ENCODE measurements around the gene PCDHGA1.
"Not testable (repeated sequence)": the region's sequence is repeated elsewhere in the genome, so short reads cannot be mapped to it uniquely, and the experiment has no call there.

The PCDHGA1 gene

GRCh38 chr5:141330299-141331080 is at the start of gene PCDHGA1:
TSS of gene PCDHGA1 (plus strand) at chr5:141330514.
- DNase-seq (ENCODE audit: low spot score) = no peak

- DNase-seq (ENCODE audit: low spot score) = no peak
Observed at GRCh38 chr5:141298376-141298775, 31.9 kb upstream of the PCDHGA1 start.

- DNase-seq (ENCODE audit: low spot score) = no peak
Observed at GRCh38 chr5:141303756-141304155, 26.6 kb upstream of the PCDHGA1 start, which contains the start of gene SLC25A2. TSS of gene SLC25A2 (minus strand) at chr5:141304049. CDS start at chr5:141303865, 184 bp downstream.

DNA sequence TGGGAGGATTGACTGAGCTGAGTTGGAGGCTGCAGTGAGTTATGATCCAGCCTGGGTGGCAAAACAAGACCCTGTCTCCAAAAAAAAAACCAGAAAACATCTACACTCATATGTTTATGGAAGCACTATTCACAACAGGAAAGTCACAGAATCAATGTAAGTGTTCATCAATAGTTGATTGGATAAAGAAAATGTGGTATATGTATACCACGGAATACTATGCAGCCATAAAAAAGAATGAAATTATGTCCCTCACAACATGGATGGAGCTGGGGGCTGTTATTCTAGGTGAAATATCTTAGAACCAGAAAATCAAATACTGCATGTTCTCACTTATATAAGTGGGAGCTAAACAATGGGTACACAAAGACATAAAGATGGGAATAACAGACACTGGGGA is 23.7 kb upstream of the PCDHGA1 start:
- DNase-seq (ENCODE audit: low spot score) = no peak

GRCh38 chr5:141313711-141314110 is 16.6 kb upstream of the PCDHGA1 start:
- DNase-seq (ENCODE audit: low spot score) = no peak

GRCh38 chr5:141316963-141317362 is 13.4 kb upstream of the PCDHGA1 start:
- not testable (repeated sequence) for DNase-seq (ENCODE audit: low spot score)

DNA sequence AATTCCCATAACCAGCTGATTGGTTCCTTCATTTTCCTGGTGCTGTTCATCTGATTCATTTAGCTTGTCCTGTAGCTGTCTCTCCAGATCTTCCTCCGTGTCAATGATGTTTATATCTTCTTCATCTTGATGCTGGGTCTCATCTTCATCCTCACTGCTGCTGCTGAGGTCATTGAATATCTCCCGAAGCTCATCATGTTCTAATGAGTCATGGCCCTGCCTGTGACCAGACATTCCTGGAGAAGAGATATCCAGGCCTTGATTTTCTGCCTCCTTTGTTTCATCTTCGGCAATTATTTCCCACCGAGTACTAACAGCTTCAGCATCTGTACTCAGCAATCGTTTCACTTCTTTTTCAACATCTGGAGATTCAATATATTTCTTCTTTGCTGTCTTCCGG is 11.1 kb upstream of the PCDHGA1 start:
- DNase-seq (ENCODE audit: low spot score) = no peak

DNA sequence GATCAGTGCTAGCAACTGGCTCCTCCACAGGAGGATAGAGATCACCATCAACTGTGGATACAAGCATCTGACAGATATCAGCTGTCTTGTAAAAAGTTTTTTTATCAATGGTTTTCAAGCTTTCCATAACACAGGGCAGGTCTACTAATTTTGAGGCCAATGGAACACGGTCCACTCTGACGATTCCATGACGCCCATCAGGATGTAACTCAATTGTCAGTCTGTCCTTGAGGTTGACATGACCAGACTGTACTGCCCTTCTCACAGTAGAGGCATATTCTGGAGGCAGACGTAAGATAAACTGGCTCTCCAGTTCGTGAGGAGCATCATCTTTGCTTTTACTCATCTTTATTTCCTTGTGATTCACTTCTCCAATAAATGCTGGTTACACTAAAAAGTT is 10.6 kb upstream of the PCDHGA1 start:
- DNase-seq (ENCODE audit: low spot score) = no peak

DNA sequence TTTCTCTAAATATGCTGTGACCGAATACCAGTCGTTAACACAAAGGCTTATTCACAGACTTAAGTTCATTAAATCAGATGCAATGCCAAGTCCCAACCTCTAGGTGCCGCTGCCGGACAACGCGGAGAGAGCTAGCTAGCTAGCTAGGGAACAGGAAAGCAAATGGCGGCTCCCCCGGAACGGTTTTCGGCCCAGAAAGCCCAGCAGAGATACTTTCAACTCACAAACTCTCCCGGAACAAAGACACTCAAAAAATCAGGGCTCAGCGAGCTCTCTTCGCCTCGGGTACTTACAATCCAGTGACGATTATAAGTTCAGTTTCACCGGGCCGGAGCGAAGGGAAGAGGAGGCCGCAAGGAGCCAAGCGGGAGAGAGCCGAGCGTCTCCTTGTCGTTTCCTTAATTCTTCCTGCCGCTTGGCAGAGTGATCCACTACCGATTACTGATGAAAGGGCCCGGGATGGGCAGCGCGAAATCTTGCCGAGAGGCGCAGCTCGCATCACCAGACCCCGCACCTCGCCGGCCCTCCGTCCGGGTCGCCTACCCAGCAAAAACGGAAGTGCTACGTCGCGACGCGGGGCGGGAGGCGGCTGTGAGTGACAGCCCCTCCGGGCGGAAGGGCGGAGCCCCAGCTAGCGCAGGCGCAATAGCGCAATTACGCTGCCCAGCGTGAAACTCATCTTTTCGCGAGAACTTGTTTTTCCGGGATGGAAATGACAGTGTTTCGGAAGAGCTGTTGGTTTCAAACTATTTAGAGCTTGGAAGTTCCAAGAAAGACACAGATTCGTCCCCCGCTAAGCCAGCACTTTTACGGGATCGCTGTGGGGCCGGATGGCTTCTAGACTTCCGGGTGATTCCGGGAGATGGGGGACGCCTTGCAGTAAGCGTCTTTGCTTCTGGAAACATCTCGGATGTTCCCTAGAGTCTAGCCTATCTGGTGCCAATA is 9.8 kb upstream of the PCDHGA1 start, which contains the start of gene TAF7:
Gene TAF7 (minus strand): TSS at position 560 of the 945 bp plus-strand sequence. CDS start 740 bp downstream, outside the sequence.
- DNase-seq (ENCODE audit: low spot score) = peak; percentile 92

GRCh38 chr5:141322261-141322660 is 8.1 kb upstream of the PCDHGA1 start:
- no peak for DNase-seq (ENCODE audit: low spot score)

- peak; percentile 50 for DNase-seq (ENCODE audit: low spot score)
Observed at GRCh38 chr5:141326088-141326854, 4.0 kb upstream of the PCDHGA1 start.

DNA sequence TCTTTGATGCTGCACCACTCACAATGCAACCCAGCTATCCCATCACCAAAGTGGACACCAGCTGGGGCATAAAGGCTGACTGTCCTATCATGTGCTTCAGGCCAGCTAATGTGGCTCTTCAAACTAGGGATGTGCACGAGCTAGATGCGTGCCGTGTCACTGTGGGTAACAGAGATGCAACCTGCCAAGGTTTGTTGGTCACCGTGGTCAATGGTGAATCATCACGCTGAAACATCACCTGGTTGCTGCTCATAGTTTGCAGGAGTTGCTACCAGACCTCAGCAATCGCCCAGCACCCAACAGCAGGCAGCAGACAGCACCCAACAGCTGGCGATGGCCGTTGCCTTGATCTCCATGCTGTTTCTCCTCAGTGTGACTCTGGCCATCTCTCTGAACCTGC is 2.1 kb upstream of the PCDHGA1 start:
- DNase-seq (ENCODE audit: low spot score) = no peak

DNA sequence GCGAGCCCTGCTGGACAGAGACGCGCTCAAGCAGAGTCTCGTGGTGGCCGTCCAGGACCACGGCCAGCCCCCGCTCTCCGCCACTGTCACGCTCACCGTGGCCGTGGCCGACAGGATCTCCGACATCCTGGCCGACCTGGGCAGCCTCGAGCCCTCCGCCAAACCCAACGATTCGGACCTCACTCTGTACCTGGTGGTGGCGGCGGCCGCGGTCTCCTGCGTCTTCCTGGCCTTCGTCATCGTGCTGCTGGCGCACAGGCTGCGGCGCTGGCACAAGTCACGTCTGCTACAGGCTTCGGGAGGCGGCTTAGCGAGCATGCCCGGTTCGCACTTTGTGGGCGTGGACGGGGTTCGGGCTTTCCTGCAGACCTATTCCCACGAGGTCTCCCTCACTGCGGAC is 2.3 kb downstream of the PCDHGA1 start:
- DNase-seq (ENCODE audit: low spot score) = not testable (repeated sequence)

GRCh38 chr5:141338538-141339306 is 8.4 kb downstream of the PCDHGA1 start, which contains the start of gene PCDHGA2:
TSS of gene PCDHGA2 (plus strand) at chr5:141338760.
- DNase-seq (ENCODE audit: low spot score) = no peak

DNA sequence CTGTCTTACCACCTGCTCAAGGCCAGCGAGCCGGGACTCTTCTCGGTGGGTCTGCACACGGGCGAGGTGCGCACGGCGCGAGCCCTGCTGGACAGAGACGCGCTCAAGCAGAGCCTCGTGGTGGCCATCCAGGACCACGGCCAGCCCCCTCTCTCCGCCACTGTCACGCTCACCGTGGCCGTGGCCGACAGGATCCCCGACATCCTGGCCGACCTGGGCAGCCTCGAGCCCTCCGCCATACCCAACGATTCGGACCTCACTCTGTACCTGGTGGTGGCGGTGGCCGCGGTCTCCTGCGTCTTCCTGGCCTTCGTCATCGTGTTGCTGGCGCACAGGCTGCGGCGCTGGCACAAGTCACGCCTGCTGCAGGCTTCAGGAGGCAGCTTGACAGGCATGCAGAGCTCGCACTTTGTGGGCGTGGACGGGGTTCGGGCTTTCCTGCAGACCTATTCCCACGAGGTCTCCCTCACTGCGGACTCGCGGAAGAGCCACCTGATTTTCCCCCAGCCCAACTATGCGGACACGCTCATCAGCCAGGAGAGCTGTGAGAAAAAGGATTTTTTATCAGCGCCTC is 10.6 kb downstream of the PCDHGA1 start:
- DNase-seq (ENCODE audit: low spot score) = not testable (repeated sequence)

DNA sequence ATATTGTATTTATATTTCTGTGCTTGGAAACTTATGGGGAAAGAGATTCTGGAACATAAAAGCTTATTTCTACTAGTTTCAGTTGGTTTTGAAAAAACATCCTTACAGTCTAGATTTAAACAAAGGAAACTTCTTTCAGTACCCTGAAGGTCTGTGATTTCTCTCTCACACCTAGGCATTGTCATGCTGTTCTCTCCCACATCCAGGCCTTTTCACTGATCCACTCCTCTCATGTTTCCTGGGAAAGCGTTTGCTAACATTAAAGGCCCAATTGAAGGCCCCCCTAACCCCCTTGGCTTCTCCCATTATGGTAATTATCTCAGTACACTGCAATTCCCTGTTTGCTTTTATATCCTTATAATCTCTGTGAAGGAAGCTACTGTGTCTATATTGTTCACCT is 12.5 kb downstream of the PCDHGA1 start:
- DNase-seq (ENCODE audit: low spot score) = no peak

GRCh38 chr5:141343242-141343952 is 13.1 kb downstream of the PCDHGA1 start, which contains the start of gene PCDHGA3:
TSS of gene PCDHGA3 (plus strand) at chr5:141343829. CDS start at chr5:141344034, 205 bp downstream.
- DNase-seq (ENCODE audit: low spot score) = no peak

DNA sequence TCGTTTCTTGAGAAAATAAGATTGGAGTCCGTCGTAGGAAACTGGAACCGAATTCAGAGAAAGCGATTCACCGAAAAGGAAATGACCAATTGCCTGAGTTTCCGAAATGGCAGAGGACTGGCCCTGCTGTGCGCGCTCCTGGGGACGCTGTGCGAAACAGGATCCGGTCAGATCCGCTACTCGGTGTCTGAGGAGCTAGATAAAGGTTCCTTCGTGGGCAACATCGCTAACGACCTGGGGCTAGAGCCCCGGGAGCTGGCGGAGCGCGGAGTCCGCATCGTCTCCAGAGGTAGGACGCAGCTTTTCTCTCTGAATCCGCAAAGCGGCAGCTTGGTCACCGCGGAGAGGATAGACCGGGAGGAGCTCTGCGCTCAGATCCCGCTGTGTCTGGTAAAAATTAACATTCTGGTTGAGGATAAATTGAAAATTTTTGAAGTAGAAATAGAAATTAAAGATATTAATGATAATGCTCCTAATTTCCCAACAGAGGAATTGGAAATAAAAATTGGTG is 13.7 kb downstream of the PCDHGA1 start:
- no peak for DNase-seq (ENCODE audit: low spot score)

DNA sequence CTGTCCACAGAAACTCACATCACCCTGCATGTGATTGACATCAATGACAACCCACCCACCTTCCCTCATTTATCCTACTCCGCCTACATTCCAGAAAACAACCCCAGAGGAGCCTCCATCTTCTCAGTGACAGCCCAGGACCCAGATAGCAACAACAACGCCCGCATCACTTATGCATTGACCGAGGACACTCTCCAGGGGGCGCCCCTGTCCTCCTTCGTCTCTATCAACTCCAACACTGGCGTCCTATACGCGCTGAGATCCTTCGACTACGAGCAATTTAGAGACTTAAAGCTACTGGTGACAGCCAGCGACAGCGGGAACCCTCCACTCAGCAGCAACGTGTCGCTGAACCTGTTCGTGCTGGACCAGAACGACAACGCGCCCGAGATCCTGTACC is 15.0 kb downstream of the PCDHGA1 start:
- DNase-seq (ENCODE audit: low spot score) = no peak

DNA sequence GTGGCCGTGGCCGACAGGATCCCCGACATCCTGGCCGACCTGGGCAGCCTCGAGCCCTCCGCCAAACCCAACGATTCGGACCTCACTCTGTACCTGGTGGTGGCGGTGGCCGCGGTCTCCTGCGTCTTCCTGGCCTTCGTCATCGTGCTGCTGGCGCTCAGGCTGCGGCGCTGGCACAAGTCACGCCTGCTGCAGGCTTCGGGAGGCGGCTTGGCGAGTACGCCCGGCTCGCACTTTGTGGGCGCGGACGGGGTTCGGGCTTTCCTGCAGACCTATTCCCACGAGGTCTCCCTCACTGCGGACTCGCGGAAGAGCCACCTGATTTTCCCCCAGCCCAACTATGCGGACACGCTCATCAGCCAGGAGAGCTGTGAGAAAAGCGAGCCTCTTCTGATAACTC is 15.7 kb downstream of the PCDHGA1 start:
- not testable (repeated sequence) for DNase-seq (ENCODE audit: low spot score)
